Right lobe of liver (tissue), 6 donors: Measurements from ENCODE around the gene RAB40A. TPM values are rescaled to one million over a fixed set of nuclear protein-coding genes. Genes with fewer than 3 reads are reported as not detected.
"Not testable (repeated sequence)": the region's sequence is repeated elsewhere in the genome, so short reads cannot be mapped to it uniquely, and the experiment has no call there.

Source experiments
- ATAC-seq, 4 donors: fragments of 200-7000 bp; cut with Tn5 transposase; one replicate each; pipeline ENCODE4 v1.9.1; 2020; ENCODE audit warnings: mild to moderate bottlenecking in 4 of 4, moderate library complexity in 4 of 4
- DNase-seq, 3 donors: peaks; one replicate each; pipeline ENCODE4 v3.0.0-alpha.2; 2020
- H3K27ac ChIP-seq, 3 donors: fragments of 200-600 bp; one replicate each; pipeline ENCODE4 v1.8.0; 2022
- H3K27me3 ChIP-seq, 2 donors: fragments of 200-600 bp; one replicate each; pipeline ENCODE4 v1.8.0; 2022
- H3K36me3 ChIP-seq, 4 donors: fragments of 200-600 bp; sonication (generic) in 1 of 4; one replicate each; pipeline versions ENCODE4 v1.5.1 to v1.8.0; 2017 to 2022; ENCODE audit warnings: control low read depth in 1 of 4
- H3K4me1 ChIP-seq, 4 donors: fragments of 200-600 bp; sonication (generic) in 1 of 4; one replicate each; pipeline versions ENCODE4 v1.5.1 to v1.8.0; 2017 to 2022; ENCODE audit warnings: control low read depth in 1 of 4
- H3K4me3 ChIP-seq, 3 donors: fragments of 200-600 bp; one replicate each; pipeline ENCODE4 v1.8.0; 2022
- H3K9me3 ChIP-seq, 4 donors: fragments of 200-600 bp; sonication (generic) in 1 of 4; one replicate each; pipeline versions ENCODE4 v1.5.1 to v1.8.0; 2017 to 2022; ENCODE audit warnings: control low read depth in 1 of 4
- CTCF ChIP-seq, 4 donors: fragments of 200-600 bp in 3 of 4; fragments of 450-650 bp in 1 of 4; IDR thresholded peaks; one replicate each; pipeline versions ENCODE4 v1.5.1 to v1.8.0; 2016 to 2022; ENCODE audit warnings: antibody characterized with exemption in 4 of 4, mild to moderate bottlenecking in 2 of 4
- POLR2A ChIP-seq: fragments of 450-650 bp; IDR thresholded peaks from one replicate; pipeline ENCODE4 v1.6.1; 2017; ENCODE audit warnings: antibody characterized with exemption, mild to moderate bottlenecking
- WGBS: methylation state at CpG from one replicate; pipeline ENCODE4 v1.1.6; 2018; ENCODE audit warnings: low coverage, low lambda C conversion rate; ENCODE audit not compliant: insufficient coverage; ENCODE audit errors: missing lambda C conversion rate; 5-methylcytosine and 5-hydroxymethylcytosine counted together
- intact Hi-C, 2 donors: fragments of 100-400 bp; cut with DNase I; formaldehyde crosslinking; loops; one replicate each; pipeline versions ENCODE4 v1.11.2 to v1.14.1; 2022
- total RNA-seq, 6 experiments: library from RNA; depleted of rRNA in 2 of 6; stranded (reverse); fragments of >200 nt in 2 of 6; fragmentation: NEBNext Ultra II Directional in 3 of 6; extraction: Animal tissue kit (Norgen Biotek cat#: 25700) in 3 of 6; gene quantifications; one replicate each; pipeline versions ENCODE4 v1.1.0 to v1.2.4, GENCODE V29; 2016 to 2023
- donor health status: DM: no; HTN: yes; CAD: no.
- donor health status: DM: no; HTN: no; CAD: no.
- donor health status: DM: no; HTN: no; CAD: no.
- donor health status: DM: no; HTN: yes; CAD: no.
- donor health status: DM: no; HTN: yes; CAD: no.

Gene RAB40A
- total RNA-seq, 6 experiments from 2014 or later = 0.12 to 0.49 (median 0.24) TPM; not detected in 2

DNA sequence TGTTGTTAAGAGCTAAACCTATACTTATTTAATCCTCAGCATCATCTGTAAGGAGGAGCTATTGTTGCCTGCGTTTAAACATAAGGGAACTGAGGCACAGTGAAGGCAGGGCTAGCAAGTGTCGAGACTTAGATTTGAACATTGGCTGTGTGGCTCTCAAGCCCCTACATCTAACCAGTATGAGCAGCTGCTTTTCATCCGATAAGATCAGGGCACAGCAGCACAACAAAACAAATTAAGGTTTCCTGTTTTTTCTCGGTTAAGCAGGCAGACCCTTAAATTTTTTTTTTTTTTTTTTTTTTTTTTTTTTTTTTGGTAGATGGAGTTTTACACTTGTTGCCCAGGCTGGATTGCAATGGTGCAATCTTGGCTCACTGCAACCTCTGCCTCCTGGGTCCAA is 35.6 kb downstream of the RAB40A start:
- intact Hi-C loops = no loop called here
- Histone ChIP-seq H3K27ac (no peak overlapping the region), H3K4me1 (no peaks in the 10 kb centered on the region), H3K27me3 (no peaks in the 10 kb centered on the region), H3K36me3 (no peaks in the 10 kb centered on the region), H3K9me3 (no peaks in the 10 kb centered on the region), H3K4me3 (no peak overlapping the region)
- ATAC-seq = no peak
- TF ChIP-seq CTCF (IDR thresholded peaks at IDR 0.05) (no peak), POLR2A (no peak)
- DNase-seq = no peak
- 47% methylated on average over 4 of the region's 4 CpGs for WGBS

GRCh38 chrX:103480526-103480925 is 38.8 kb downstream of the RAB40A start:
- Histone ChIP-seq H3K27me3 (peaks cover 0 to 5% of the 10 kb centered on the region in 2 donors), H3K36me3 (no peaks in the 10 kb centered on the region), H3K27ac (no peak overlapping the region), H3K9me3 (no peaks in the 10 kb centered on the region), H3K4me3 (no peak overlapping the region), H3K4me1 (no peaks in the 10 kb centered on the region)
- no peak for ATAC-seq
- no peak for DNase-seq
- no peak for TF ChIP-seq CTCF (IDR thresholded peaks at IDR 0.05)
- no peak for TF ChIP-seq POLR2A
- intact Hi-C loops = no loop called here
- 45% methylated on average over 2 of the region's 2 CpGs for WGBS

GRCh38 chrX:103477496-103477895 is 41.8 kb downstream of the RAB40A start:
- Histone ChIP-seq H3K4me3 (no peak overlapping the region), H3K27ac (no peak overlapping the region), H3K36me3 (no peaks in the 10 kb centered on the region), H3K27me3 (peaks cover 0 to 5% of the 10 kb centered on the region in 2 donors), H3K9me3 (no peaks in the 10 kb centered on the region), H3K4me1 (no peaks in the 10 kb centered on the region)
- no peak for TF ChIP-seq POLR2A
- TF ChIP-seq CTCF (IDR thresholded peaks at IDR 0.05) = no peak
- ATAC-seq (no peak), DNase-seq (no peak)
- intact Hi-C loops = no loop called here

DNA sequence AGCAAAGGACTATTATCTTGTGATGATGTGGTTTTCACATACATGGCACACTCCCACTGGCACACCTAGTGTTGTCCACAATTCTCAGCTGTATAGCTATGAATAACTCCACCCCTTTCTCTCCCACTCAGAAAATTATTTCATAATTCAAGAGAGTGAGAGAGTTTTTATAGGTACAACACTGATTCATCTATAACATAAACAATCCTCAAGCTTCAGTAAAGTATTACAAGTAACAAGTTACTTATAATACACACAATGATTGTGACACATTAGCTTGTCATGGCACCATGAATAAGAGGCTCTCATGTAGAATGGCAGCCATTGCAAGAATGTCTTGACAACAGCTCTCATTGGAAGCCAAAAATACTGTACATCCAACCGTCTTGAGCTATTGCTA is 43.9 kb downstream of the RAB40A start:
- ATAC-seq (no peak), DNase-seq (no peak)
- no peak for TF ChIP-seq POLR2A
- no peak for TF ChIP-seq CTCF (IDR thresholded peaks at IDR 0.05)
- H3K36me3 ChIP-seq = no peaks in the 10 kb centered on the region
- intact Hi-C loops = no loop called here
- no peak overlapping the region for H3K4me3 ChIP-seq
- H3K27me3 ChIP-seq = peaks cover 0 to 5% of the 10 kb centered on the region in 2 donors
- H3K27ac ChIP-seq = no peak overlapping the region
- H3K4me1 ChIP-seq = no peaks in the 10 kb centered on the region
- 54% methylated on average over 1 of the region's 1 CpG for WGBS
- H3K9me3 ChIP-seq = no peaks in the 10 kb centered on the region

- H3K4me1 ChIP-seq, ATAC-seq, H3K27me3 ChIP-seq, DNase-seq, H3K27ac ChIP-seq, H3K9me3 ChIP-seq, H3K4me3 ChIP-seq, H3K36me3 ChIP-seq: not testable (repeated sequence)
- WGBS = 66% methylated on average over 7 of the region's 8 CpGs
- intact Hi-C loops = loop anchor here in 1 of 2 donors (10.0 kb wide), 1 partner anchor 125 kb away; no protein-coding TSS in a partner anchor
Observed at GRCh38 chrX:103469977-103470376, 49.3 kb downstream of the RAB40A start.
